Endodermal cell (in vitro differentiated cells): Measurements from ENCODE around the gene GTPBP4. TPM values are rescaled to one million over a fixed set of nuclear protein-coding genes. Genes with fewer than 3 reads are reported as not detected.

Source experiments
- DNase-seq: peaks from one replicate; pipeline ENCODE4 v3.0.0-alpha.2; 2017
- H3K27ac ChIP-seq: 2 replicates; pipeline ENCODE4 v1.5.1; 2013; ENCODE audit warnings: mild to moderate bottlenecking, low read depth, low read length, moderate library complexity
- H3K27me3 ChIP-seq: 2 replicates; pipeline ENCODE4 v1.6.1; 2013; ENCODE audit warnings: mild to moderate bottlenecking, low read length, moderate library complexity; ENCODE audit not compliant: insufficient read depth, control insufficient read depth, poor library complexity, severe bottlenecking
- H3K36me3 ChIP-seq: 2 replicates; pipeline ENCODE4 v1.7.0; 2013; ENCODE audit warnings: mild to moderate bottlenecking, low read length, moderate library complexity; ENCODE audit not compliant: control insufficient read depth, insufficient read depth
- H3K4me1 ChIP-seq: one replicate; pipeline ENCODE4 v1.7.0; 2013; ENCODE audit warnings: low read length; ENCODE audit not compliant: control insufficient read depth, insufficient read depth
- H3K4me3 ChIP-seq: 2 replicates; pipeline ENCODE4 v1.5.1; 2013; ENCODE audit warnings: mild to moderate bottlenecking, low read length, moderate library complexity
- H3K9ac ChIP-seq: 2 replicates; pipeline ENCODE4 v1.6.1; 2013; ENCODE audit warnings: mild to moderate bottlenecking, low read length, moderate library complexity; ENCODE audit not compliant: poor library complexity, severe bottlenecking; ENCODE audit errors: extremely low read depth
- H3K9me3 ChIP-seq: 2 replicates; pipeline ENCODE4 v1.6.1; 2013; ENCODE audit warnings: mild to moderate bottlenecking, low read length, moderate library complexity; ENCODE audit not compliant: control insufficient read depth
- H3K27ac Mint-ChIP-seq: 2 replicates; pipeline ENCODE4 v1.8.0; 2020; ENCODE audit warnings: mixed read lengths
- H3K27me3 Mint-ChIP-seq: 2 replicates; pipeline ENCODE4 v1.8.0; 2021; ENCODE audit warnings: mild to moderate bottlenecking, mixed read lengths; ENCODE audit not compliant: insufficient read depth
- H3K36me3 Mint-ChIP-seq: 2 replicates; pipeline ENCODE4 v1.8.0; 2020; ENCODE audit warnings: low read depth, mixed read lengths
- H3K4me1 Mint-ChIP-seq: 2 replicates; pipeline ENCODE4 v1.8.0; 2020; ENCODE audit warnings: mixed read lengths
- H3K4me3 Mint-ChIP-seq: 2 replicates; pipeline ENCODE4 v1.8.0; 2020; ENCODE audit warnings: mild to moderate bottlenecking, moderate library complexity, mixed read lengths
- H3K9me3 Mint-ChIP-seq: 2 replicates; pipeline ENCODE4 v1.8.0; 2020; ENCODE audit warnings: mild to moderate bottlenecking, mixed read lengths
- CTCF ChIP-seq: fragments of 200-600 bp; sonication (generic); conservative IDR thresholded peaks from 2 replicates; pipeline ENCODE4 v1.5.0; 2021; ENCODE audit warnings: antibody characterized with exemption, mild to moderate bottlenecking
- WGBS, 2 experiments: methylation state at CpG; one replicate each; pipeline versions ENCODE4 v1.1.5 to v1.1.7; 2013; ENCODE audit warnings: missing lambda C conversion rate in 2 of 2, mixed read lengths in 1 of 2; ENCODE audit not compliant: insufficient coverage in 1 of 2, insufficient read length in 1 of 2; 5-methylcytosine and 5-hydroxymethylcytosine counted together
- total RNA-seq, 2 donors: library from RNA; stranded (reverse); fragmentation: NEBNext Ultra II Directional in 1 of 2; extraction: Animal tissue kit (Norgen Biotek cat#: 25700) in 1 of 2; gene quantifications; 2 replicates in 1 of 2; 3 replicates in 1 of 2; pipeline ENCODE4 v1.2.1, GENCODE V29; 2021

The GTPBP4 gene
- total RNA-seq, 2 donors from 2014 or later = 67.2 to 70.9 TPM

DNA sequence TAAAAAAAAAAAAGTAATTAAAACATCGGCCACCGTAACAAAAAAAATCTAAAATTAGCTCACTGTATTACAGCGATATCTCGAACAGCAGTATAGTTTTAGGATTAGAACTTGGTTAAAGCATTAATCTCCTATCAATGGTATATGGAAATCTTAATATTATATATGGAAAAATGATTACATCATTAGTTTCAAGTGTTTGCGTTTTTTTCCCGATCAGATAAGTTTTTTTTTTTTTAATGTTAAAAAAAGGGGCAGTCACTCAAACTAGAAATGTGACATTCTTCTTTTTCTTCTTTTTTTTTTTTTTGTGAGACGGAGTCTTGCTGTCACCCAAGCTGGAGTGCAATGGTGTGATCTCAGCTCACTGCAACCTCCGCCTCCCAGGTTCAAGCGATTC lies 53.3 kb downstream of the GTPBP4 start:
- no peak overlapping the region for H3K9ac ChIP-seq
- Mint-ChIP-seq H3K27me3 (no peaks in the 10 kb centered on the region), H3K27ac (no peak overlapping the region), H3K9me3 (no peaks in the 10 kb centered on the region), H3K4me3 (no peak overlapping the region), H3K36me3 (peaks cover 34% of the 10 kb centered on the region), H3K4me1 (peaks cover 6% of the 10 kb centered on the region)
- no peaks in the 10 kb centered on the region for H3K4me1 ChIP-seq
- H3K9me3 ChIP-seq = no peaks in the 10 kb centered on the region
- DNase-seq = no peak
- no peak overlapping the region for H3K27ac ChIP-seq
- H3K36me3 ChIP-seq = peaks cover 63% of the 10 kb centered on the region
- TF ChIP-seq CTCF = no peak
- H3K27me3 ChIP-seq = no peaks in the 10 kb centered on the region
- no peak overlapping the region for H3K4me3 ChIP-seq
- 92 to 98% methylated on average over 4 to 9 of the region's 9 CpGs for WGBS, 2 experiments

DNA sequence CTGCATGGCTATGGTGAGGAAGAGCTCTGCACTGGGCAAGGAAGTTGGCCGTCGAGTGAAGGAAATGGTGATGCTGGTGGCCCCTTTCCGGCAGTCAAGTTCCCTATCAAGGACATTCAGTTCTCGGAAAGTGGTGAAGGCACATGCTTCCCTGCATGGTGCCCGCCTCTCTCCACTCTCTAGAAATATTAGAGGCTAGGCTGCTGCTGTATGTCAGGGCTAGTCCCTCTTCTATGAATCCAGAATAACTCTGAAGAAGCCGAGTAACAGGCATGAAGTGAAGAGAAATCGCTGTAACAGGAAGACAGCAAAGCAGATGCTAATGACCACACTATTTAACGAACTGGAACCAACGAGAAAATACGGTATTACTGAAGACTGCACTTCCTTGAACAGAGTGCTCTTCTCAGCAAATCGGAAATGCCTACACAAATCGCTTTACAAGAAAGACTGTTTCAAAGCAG lies 55.3 kb downstream of the GTPBP4 start:
- Histone ChIP-seq H3K9me3 (no peaks in the 10 kb centered on the region), H3K4me3 (no peak overlapping the region), H3K27me3 (no peaks in the 10 kb centered on the region), H3K9ac (no peak overlapping the region), H3K36me3 (peaks cover 63% of the 10 kb centered on the region), H3K4me1 (no peaks in the 10 kb centered on the region), H3K27ac (no peak overlapping the region)
- no peak for TF ChIP-seq CTCF
- H3K27me3 Mint-ChIP-seq = no peaks in the 10 kb centered on the region
- no peak overlapping the region for H3K27ac Mint-ChIP-seq
- H3K4me3 Mint-ChIP-seq = no peak overlapping the region
- peaks cover 39% of the 10 kb centered on the region for H3K36me3 Mint-ChIP-seq
- 90 to 94% methylated on average over 8 to 12 of the region's 12 CpGs for WGBS, 2 experiments
- H3K9me3 Mint-ChIP-seq = no peaks in the 10 kb centered on the region
- H3K4me1 Mint-ChIP-seq = peaks cover 10% of the 10 kb centered on the region
- DNase-seq = no peak

DNA sequence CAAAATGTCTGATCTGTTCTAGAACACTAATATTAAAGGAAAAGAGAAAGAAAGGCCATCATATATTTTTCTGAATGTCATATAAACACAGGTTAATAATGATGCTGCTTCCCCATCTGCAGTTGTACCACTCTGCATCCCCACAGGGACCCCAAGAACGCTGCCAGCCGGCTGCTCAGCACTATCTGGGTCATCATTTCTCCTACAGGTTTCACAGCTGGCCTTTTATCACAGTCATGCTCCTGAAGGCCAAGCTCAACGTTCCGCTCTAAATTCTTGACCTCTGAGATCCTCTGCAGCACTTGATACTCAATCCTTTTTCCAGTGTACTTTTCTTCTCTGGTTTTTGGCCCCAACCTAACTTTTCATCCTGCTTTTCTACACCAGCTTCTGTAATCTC lies 55.9 kb downstream of the GTPBP4 start:
- Histone ChIP-seq H3K9ac (no peak overlapping the region), H3K4me1 (no peaks in the 10 kb centered on the region), H3K9me3 (no peaks in the 10 kb centered on the region), H3K27ac (no peak overlapping the region), H3K4me3 (peak overlapping the region; percentile 75), H3K27me3 (no peaks in the 10 kb centered on the region), H3K36me3 (peaks cover 63% of the 10 kb centered on the region)
- TF ChIP-seq CTCF = no peak
- peaks cover 39% of the 10 kb centered on the region for H3K36me3 Mint-ChIP-seq
- DNase-seq = no peak
- no peaks in the 10 kb centered on the region for H3K9me3 Mint-ChIP-seq
- peaks cover 10% of the 10 kb centered on the region for H3K4me1 Mint-ChIP-seq
- H3K27ac Mint-ChIP-seq = no peak overlapping the region
- no peak overlapping the region for H3K4me3 Mint-ChIP-seq
- 92 to 95% methylated on average over 4 of the region's 4 CpGs for WGBS, 2 experiments
- no peaks in the 10 kb centered on the region for H3K27me3 Mint-ChIP-seq
